ENCODE results near the gene ZDHHC14.

- TF ChIP-seq CTCF (IDR thresholded peaks at IDR 0.05), result no peak
- TF ChIP-seq POLR2A (IDR thresholded peaks at IDR 0.05), result no peak
These were observed 47.0 kb upstream of the ZDHHC14 start for GRCh38 chr6:157333956-157334355.

Data from thyroid gland (tissue), 4 donors.